Measurements from ENCODE around the gene F2RL3.

DNA sequence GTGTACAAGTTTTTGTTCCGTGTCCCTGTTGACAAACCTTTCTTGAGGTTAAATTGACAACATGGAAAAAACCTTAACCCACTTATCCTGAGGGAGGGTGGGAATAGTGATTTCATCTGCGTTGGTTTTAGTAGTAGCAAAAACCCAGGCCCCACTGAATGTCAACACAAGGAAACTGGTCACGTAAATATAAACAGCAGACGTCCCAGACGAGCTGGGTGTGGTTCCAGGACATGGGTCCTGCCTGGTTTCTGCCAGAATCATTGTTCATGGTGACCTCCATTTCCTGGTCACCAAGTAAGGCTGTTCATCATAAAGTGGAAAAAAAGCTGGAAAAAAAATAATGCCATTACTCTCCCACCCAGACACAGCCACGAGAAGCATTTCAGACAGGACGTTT lies 16.9 kb upstream of the F2RL3 start:
- TF ChIP-seq, protein P1, sequence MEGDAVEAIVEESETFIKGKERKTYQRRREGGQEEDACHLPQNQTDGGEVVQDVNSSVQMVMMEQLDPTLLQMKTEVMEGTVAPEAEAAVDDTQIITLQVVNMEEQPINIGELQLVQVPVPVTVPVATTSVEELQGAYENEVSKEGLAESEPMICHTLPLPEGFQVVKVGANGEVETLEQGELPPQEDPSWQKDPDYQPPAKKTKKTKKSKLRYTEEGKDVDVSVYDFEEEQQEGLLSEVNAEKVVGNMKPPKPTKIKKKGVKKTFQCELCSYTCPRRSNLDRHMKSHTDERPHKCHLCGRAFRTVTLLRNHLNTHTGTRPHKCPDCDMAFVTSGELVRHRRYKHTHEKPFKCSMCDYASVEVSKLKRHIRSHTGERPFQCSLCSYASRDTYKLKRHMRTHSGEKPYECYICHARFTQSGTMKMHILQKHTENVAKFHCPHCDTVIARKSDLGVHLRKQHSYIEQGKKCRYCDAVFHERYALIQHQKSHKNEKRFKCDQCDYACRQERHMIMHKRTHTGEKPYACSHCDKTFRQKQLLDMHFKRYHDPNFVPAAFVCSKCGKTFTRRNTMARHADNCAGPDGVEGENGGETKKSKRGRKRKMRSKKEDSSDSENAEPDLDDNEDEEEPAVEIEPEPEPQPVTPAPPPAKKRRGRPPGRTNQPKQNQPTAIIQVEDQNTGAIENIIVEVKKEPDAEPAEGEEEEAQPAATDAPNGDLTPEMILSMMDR (IDR thresholded peaks at IDR 0.05) = no peak
- TF ChIP-seq POLR2A (IDR thresholded peaks at IDR 0.05) = no peak
